ENCODE results near the gene ACKR3. TPM values are rescaled to one million over a fixed set of nuclear protein-coding genes. Genes with fewer than 3 reads are reported as not detected.

The ACKR3 gene
- total and polyA plus RNA-seq, 2 of the 4 experiments (the other 2 are of a cell fraction): not detected

DNA sequence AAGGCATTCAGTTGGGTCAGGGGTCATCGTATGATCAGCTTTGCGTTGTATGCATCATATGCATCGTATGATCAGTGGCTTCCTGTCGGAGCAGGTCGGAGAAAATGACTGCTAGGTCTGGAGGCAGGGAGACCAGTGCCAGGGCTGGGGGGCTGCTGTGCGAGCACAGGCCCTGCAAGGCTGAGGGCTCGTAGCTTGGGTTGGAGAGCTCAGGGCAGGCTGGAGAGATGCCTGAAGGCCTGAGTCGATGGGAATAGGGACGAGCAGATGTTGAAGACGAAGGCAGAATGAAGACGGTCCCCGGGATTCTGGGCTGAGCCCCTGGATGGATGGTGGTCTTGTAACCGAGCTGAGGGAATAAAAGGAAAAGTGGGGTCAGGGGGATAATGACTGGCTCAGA lies 25.3 kb upstream of the ACKR3 start:
- DNase-seq (no peak), ATAC-seq (ENCODE audit: low read depth) (no peak)
- Histone ChIP-seq H4K5ac (ENCODE audit: low read depth, low read length) (no peak overlapping the region), H3K18ac (ENCODE audit: low read depth, low read length) (no peak overlapping the region), H3K36me3 (ENCODE audit: control insufficient read depth, insufficient read depth, low read length) (no peaks in the 10 kb centered on the region), H2AK5ac (ENCODE audit: low read depth, low read length) (no peak overlapping the region), H3K27ac (ENCODE audit: insufficient read depth, low read length) (no peak overlapping the region), H2AK9ac (replicated peaks; ENCODE audit: low read depth, low read length, poor library complexity) (no peak overlapping the region), H3K27me3 (ENCODE audit: control insufficient read depth, insufficient read depth, low read length) (no peaks in the 10 kb centered on the region; the same call in none of the 2 replicates), H2BK15ac (ENCODE audit: low read depth, low read length) (no peak overlapping the region), H2BK20ac (ENCODE audit: low read depth, low read length) (no peak overlapping the region), H4K20me1 (ENCODE audit: insufficient read depth, low read length) (no peaks in the 10 kb centered on the region), H2BK5ac (ENCODE audit: low read depth, low read length, poor library complexity, severe bottlenecking) (no peak overlapping the region), H3K9ac (ENCODE audit: low read depth, low read length) (no peak overlapping the region), H3K9me1 (ENCODE audit: insufficient read depth, low read length) (no peaks in the 10 kb centered on the region), H3K4me2 (ENCODE audit: low read depth, low read length) (no peak overlapping the region), H2BK120ac (ENCODE audit: low read depth, low read length) (no peak overlapping the region), H3K4me3 (ENCODE audit: insufficient read depth, low read depth, low read length) (no peak overlapping the region), H3K23ac (ENCODE audit: low read depth, low read length) (no peak overlapping the region), H3K4ac (ENCODE audit: low read depth, low read length) (no peak overlapping the region), H3K9me3 (ENCODE audit: control insufficient read depth, insufficient read depth, low read length) (no peaks in the 10 kb centered on the region), H3K4me1 (ENCODE audit: control insufficient read depth, insufficient read depth, low read length) (no peaks in the 10 kb centered on the region), H4K8ac (ENCODE audit: low read depth in 2 of 2, low read length in 2 of 2) (no peak overlapping the region), H3K79me1 (ENCODE audit: low read depth in 1 of 2, low read length in 2 of 2) (no peaks in the 10 kb centered on the region), H2AFZ (replicated peaks; ENCODE audit: low read length, poor library complexity) (no peak overlapping the region), H4K91ac (ENCODE audit: insufficient read depth, low read depth, low read length) (no peak overlapping the region), H3K14ac (replicated peaks; ENCODE audit: low read depth, low read length) (no peak overlapping the region), H3K56ac (ENCODE audit: extremely low read depth, insufficient read depth, low read length) (no peak overlapping the region)
- POLR2A ChIA-PET (ENCODE audit: unreplicated experiment): no interaction called here
- TF ChIP-seq CHD1 (IDR thresholded peaks at IDR 0.05; ENCODE audit: low read depth, low read length): no peak
- TF ChIP-seq MAZ (IDR thresholded peaks at IDR 0.05; ENCODE audit: borderline replicate concordance, low read depth, low read length): no peak
- TF ChIP-seq CEBPB (IDR thresholded peaks at IDR 0.05; ENCODE audit: low read depth, low read length): no peak
- TF ChIP-seq RAD21 (IDR thresholded peaks at IDR 0.05; ENCODE audit: low read length): no peak
- TF ChIP-seq, protein P1, sequence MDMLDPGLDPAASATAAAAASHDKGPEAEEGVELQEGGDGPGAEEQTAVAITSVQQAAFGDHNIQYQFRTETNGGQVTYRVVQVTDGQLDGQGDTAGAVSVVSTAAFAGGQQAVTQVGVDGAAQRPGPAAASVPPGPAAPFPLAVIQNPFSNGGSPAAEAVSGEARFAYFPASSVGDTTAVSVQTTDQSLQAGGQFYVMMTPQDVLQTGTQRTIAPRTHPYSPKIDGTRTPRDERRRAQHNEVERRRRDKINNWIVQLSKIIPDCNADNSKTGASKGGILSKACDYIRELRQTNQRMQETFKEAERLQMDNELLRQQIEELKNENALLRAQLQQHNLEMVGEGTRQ (IDR thresholded peaks at IDR 0.05; ENCODE audit: low read depth, low read length): no peak
- no peak for TF ChIP-seq SMC3 (IDR thresholded peaks at IDR 0.05; ENCODE audit: low read depth, low read length)
- no peak for TF ChIP-seq FOS (IDR thresholded peaks at IDR 0.05; ENCODE audit: low read depth, low read length)
- no peak for TF ChIP-seq POLR2A (IDR thresholded peaks at IDR 0.05; ENCODE audit: low read depth, low read length)
- TF ChIP-seq BHLHE40 (IDR thresholded peaks at IDR 0.05; ENCODE audit: low read depth, low read length): no peak
- TF ChIP-seq NFE2L2 (IDR thresholded peaks at IDR 0.05; ENCODE audit: low read depth, low read length): no peak
- TF ChIP-seq CTCF (conservative IDR thresholded peaks at IDR 0.05; ENCODE audit: low read depth, low read length): no peak
- no peak for TF ChIP-seq RCOR1 (IDR thresholded peaks at IDR 0.05; ENCODE audit: insufficient replicate concordance, low read length)
- TF ChIP-seq ELK1 (IDR thresholded peaks at IDR 0.05; ENCODE audit: borderline replicate concordance, low read depth, low read length): no peak
- no peak for TF ChIP-seq RFX5 (IDR thresholded peaks at IDR 0.05; ENCODE audit: low read depth, low read length)
- TF ChIP-seq MXI1 (IDR thresholded peaks at IDR 0.05; ENCODE audit: borderline replicate concordance, low read depth, low read length): no peak
- intact Hi-C loops (cut with micrococcal nuclease) (no loop called here), in situ Hi-C loops (cut with MboI; ENCODE audit: low sequenced_read_pairs) (no loop called here), dilution Hi-C loops (cut with HindIII; ENCODE audit: low sequenced_read_pairs, unreplicated experiment) (no loop called here)
- no TSS peak for BruUV-seq (replicated peaks)
- CTCF ChIA-PET: no interaction called here
- 74% methylated on average over 13 of the region's 13 CpGs; no CpG with 5 or more reads in 1 of the 2 experiments for WGBS, 2 experiments (ENCODE audit: extremely low coverage in 2 of 2, insufficient read length in 1 of 2)
